ENCODE results near the gene EHD1. TPM values are rescaled to one million over a fixed set of nuclear protein-coding genes. Genes with fewer than 3 reads are reported as not detected.

The EHD1 gene
- total RNA-seq, 1 donor from 2014 or later = 114 TPM

- peaks cover 6% of the 10 kb centered on the region for H3K4me1 Mint-ChIP-seq (ENCODE audit: low read depth, unreplicated experiment)
- DNase-seq = no peak
- no peaks in the 10 kb centered on the region for H3K36me3 Mint-ChIP-seq (ENCODE audit: unreplicated experiment)
- H3K27me3 Mint-ChIP-seq (ENCODE audit: unreplicated experiment) = peaks cover 4% of the 10 kb centered on the region
- H3K27ac Mint-ChIP-seq (ENCODE audit: unreplicated experiment) = no peak overlapping the region
- H3K4me3 Mint-ChIP-seq (ENCODE audit: unreplicated experiment) = no peak overlapping the region
- peaks cover 3% of the 10 kb centered on the region for H3K9me3 Mint-ChIP-seq (ENCODE audit: unreplicated experiment)
- TF ChIP-seq, protein P1, sequence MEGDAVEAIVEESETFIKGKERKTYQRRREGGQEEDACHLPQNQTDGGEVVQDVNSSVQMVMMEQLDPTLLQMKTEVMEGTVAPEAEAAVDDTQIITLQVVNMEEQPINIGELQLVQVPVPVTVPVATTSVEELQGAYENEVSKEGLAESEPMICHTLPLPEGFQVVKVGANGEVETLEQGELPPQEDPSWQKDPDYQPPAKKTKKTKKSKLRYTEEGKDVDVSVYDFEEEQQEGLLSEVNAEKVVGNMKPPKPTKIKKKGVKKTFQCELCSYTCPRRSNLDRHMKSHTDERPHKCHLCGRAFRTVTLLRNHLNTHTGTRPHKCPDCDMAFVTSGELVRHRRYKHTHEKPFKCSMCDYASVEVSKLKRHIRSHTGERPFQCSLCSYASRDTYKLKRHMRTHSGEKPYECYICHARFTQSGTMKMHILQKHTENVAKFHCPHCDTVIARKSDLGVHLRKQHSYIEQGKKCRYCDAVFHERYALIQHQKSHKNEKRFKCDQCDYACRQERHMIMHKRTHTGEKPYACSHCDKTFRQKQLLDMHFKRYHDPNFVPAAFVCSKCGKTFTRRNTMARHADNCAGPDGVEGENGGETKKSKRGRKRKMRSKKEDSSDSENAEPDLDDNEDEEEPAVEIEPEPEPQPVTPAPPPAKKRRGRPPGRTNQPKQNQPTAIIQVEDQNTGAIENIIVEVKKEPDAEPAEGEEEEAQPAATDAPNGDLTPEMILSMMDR (IDR thresholded peaks at IDR 0.05; ENCODE audit: partially characterized antibody, unreplicated experiment) = no peak
These were observed 44.2 kb downstream of the EHD1 start for GRCh38 chr11:64834031-64834722.

GRCh38 chr11:64833509-64833908, 44.9 kb downstream of the EHD1 start:
- Mint-ChIP-seq H3K9me3 (ENCODE audit: unreplicated experiment) (peaks cover 3% of the 10 kb centered on the region), H3K4me1 (ENCODE audit: low read depth, unreplicated experiment) (peaks cover 6% of the 10 kb centered on the region), H3K4me3 (ENCODE audit: unreplicated experiment) (no peak overlapping the region), H3K27ac (ENCODE audit: unreplicated experiment) (no peak overlapping the region), H3K27me3 (ENCODE audit: unreplicated experiment) (peaks cover 4% of the 10 kb centered on the region), H3K36me3 (ENCODE audit: unreplicated experiment) (no peaks in the 10 kb centered on the region)
- DNase-seq = no peak
- TF ChIP-seq, protein P1 (IDR thresholded peaks at IDR 0.05; ENCODE audit: partially characterized antibody, unreplicated experiment) = no peak

GRCh38 chr11:64833198-64833502, 45.3 kb downstream of the EHD1 start:
- no peak overlapping the region for H3K27ac Mint-ChIP-seq (ENCODE audit: unreplicated experiment)

DNA sequence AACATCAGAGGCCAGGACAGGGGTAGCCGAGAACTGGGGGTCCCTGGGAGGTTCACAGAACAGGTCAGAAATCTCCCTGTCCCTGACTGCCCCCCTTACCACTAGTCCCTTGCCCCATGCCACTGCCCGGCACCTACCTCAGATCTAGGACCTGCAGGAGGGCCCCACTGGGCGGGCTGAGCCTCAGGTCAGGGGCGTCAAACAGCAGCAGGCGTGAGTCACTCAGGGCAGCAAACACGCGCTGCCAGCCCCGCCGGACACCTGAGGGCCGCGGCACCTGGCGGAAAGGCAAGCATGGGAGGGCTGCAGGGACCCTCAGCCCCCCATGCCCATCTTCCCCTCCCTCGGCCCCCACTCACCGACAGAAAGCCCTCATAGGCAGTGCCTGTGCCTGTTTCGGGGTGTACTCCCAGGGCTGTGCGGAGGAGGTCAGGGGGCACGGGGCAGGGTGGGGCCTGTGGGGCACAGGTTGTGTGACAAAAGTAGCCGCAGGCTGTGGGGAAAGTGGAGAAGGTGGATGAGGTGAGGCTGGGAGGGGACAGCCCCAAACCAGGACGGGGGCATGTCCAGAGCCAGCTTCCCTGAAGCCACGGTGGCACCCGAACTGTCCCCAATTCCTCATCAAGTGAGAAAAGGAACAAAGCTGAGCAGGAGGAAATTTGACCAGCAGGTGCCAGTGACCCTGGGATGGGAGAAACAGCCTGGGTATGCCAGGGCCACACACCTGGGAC, 45.8 kb downstream of the EHD1 start:
- peaks cover 4% of the 10 kb centered on the region for H3K27me3 Mint-ChIP-seq (ENCODE audit: unreplicated experiment)
- TF ChIP-seq, protein P1 (IDR thresholded peaks at IDR 0.05; ENCODE audit: partially characterized antibody, unreplicated experiment) = no peak
- peaks cover 6% of the 10 kb centered on the region for H3K4me1 Mint-ChIP-seq (ENCODE audit: low read depth, unreplicated experiment)
- no peak for DNase-seq
- peaks cover 5% of the 10 kb centered on the region for H3K9me3 Mint-ChIP-seq (ENCODE audit: unreplicated experiment)
- H3K27ac Mint-ChIP-seq (ENCODE audit: unreplicated experiment) = no peak overlapping the region
- no peaks in the 10 kb centered on the region for H3K36me3 Mint-ChIP-seq (ENCODE audit: unreplicated experiment)
- no peak overlapping the region for H3K4me3 Mint-ChIP-seq (ENCODE audit: unreplicated experiment)

More at GRCh38 chr11:64833198-64833502, 45.3 kb downstream of the EHD1 start:
- Mint-ChIP-seq H3K36me3 (ENCODE audit: unreplicated experiment) (no peaks in the 10 kb centered on the region), H3K4me3 (ENCODE audit: unreplicated experiment) (no peak overlapping the region), H3K27me3 (ENCODE audit: unreplicated experiment) (peaks cover 4% of the 10 kb centered on the region), H3K9me3 (ENCODE audit: unreplicated experiment) (peaks cover 3% of the 10 kb centered on the region), H3K4me1 (ENCODE audit: low read depth, unreplicated experiment) (peaks cover 6% of the 10 kb centered on the region)
- no peak for DNase-seq
- TF ChIP-seq, protein P1 (IDR thresholded peaks at IDR 0.05; ENCODE audit: partially characterized antibody, unreplicated experiment) = no peak

DNA sequence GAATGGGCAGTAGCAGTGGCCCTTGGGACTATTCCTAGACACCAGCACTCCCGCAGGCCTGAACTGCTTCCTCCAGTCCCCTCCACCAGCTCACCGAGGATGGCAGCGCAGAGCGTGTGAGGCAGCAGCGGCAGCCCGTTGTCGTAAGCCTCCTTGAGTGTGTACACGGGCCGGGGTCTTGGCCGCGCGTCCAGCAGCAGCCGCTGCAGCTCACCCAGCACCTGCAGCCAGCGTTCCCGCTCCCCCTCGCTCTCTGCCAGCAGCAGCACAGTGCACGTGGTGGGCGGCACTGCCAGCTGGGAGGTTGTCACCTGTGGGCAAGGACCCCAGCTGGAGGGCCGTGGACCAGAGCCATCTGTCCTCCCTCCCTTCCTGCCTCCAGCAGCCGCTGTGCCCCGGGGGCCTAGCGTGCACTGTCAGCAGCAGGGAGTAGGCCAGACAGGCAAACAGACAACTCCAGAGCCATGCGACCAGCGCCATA, 47.0 kb downstream of the EHD1 start:
- H3K9me3 Mint-ChIP-seq (ENCODE audit: unreplicated experiment) = peaks cover 5% of the 10 kb centered on the region
- H3K27me3 Mint-ChIP-seq (ENCODE audit: unreplicated experiment) = peaks cover 4% of the 10 kb centered on the region
- peak overlapping the region; percentile 24 for H3K27ac Mint-ChIP-seq (ENCODE audit: unreplicated experiment)
- peak; percentile 56 for DNase-seq
- H3K4me1 Mint-ChIP-seq (ENCODE audit: low read depth, unreplicated experiment) = peaks cover 6% of the 10 kb centered on the region
- TF ChIP-seq, protein P1 (IDR thresholded peaks at IDR 0.05; ENCODE audit: partially characterized antibody, unreplicated experiment) = no peak
- no peaks in the 10 kb centered on the region for H3K36me3 Mint-ChIP-seq (ENCODE audit: unreplicated experiment)
- peak overlapping the region; percentile 75 for H3K4me3 Mint-ChIP-seq (ENCODE audit: unreplicated experiment)
